MM.1S (cell line): ENCODE measurements around the gene OTOP3.

Source experiments
- EZH2 ChIP-seq: fragments of 300-600 bp; sonication (generic); optimal IDR thresholded peaks from 2 replicates; pipeline ENCODE3; 2017; ENCODE audit warnings: low read depth, mild to moderate bottlenecking, antibody characterized with exemption, low read length, mixed read lengths
- EZH2phosphoT487 ChIP-seq: fragments of 300-600 bp; sonication (generic); IDR thresholded peaks from 2 replicates; pipeline ENCODE4 v1.6.1; 2018; ENCODE audit warnings: antibody characterized with exemption, low read length
- TF ChIP-seq, protein P1 (sequence below): fragments of 300-600 bp; sonication (generic); IDR thresholded peaks from 2 replicates; pipeline ENCODE4 v1.5.1; 2016; ENCODE audit warnings: antibody characterized with exemption, low read length, mixed read lengths

DNA sequence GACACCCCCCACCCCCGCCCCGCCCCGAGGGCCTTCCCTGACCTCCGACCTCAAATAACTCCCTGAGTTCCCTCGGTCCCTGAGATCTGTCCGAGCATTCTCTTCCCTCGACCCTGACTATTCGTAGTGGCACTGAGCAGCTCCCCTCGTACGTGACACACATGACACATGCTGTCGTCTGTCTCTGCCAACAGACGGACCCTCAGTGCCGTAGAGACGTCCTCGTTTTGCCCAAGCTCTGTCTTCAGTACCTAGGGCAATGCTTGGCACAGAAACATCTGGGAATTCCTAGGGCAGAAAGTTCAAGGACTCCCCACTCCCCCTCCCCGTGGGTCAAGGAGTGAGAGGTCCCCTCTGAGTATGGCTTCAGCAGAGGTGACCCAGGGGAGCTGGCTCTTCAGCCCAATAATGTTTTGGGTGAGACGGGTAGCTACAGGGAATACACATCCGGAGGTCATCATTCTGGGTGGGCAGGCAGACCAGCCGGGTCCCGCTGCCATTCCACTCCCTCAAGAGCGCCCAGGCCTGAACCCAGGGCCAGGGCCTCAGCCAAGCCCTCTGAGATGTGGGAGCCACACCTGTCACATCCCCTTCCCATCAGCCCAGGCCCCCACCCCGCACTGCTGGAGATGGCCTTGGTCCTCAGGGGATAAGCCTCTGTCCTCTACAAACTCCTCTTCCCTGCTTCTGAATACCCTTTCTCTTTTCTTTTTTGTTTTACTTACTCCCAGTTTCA is 41.6 kb upstream of the OTOP3 start:
- TF ChIP-seq, protein P1, sequence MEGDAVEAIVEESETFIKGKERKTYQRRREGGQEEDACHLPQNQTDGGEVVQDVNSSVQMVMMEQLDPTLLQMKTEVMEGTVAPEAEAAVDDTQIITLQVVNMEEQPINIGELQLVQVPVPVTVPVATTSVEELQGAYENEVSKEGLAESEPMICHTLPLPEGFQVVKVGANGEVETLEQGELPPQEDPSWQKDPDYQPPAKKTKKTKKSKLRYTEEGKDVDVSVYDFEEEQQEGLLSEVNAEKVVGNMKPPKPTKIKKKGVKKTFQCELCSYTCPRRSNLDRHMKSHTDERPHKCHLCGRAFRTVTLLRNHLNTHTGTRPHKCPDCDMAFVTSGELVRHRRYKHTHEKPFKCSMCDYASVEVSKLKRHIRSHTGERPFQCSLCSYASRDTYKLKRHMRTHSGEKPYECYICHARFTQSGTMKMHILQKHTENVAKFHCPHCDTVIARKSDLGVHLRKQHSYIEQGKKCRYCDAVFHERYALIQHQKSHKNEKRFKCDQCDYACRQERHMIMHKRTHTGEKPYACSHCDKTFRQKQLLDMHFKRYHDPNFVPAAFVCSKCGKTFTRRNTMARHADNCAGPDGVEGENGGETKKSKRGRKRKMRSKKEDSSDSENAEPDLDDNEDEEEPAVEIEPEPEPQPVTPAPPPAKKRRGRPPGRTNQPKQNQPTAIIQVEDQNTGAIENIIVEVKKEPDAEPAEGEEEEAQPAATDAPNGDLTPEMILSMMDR = no peak
- TF ChIP-seq EZH2phosphoT487 (no peak), EZH2 (no peak)
